Measurements from ENCODE around the gene KDM5A.

Gene KDM5A

DNA sequence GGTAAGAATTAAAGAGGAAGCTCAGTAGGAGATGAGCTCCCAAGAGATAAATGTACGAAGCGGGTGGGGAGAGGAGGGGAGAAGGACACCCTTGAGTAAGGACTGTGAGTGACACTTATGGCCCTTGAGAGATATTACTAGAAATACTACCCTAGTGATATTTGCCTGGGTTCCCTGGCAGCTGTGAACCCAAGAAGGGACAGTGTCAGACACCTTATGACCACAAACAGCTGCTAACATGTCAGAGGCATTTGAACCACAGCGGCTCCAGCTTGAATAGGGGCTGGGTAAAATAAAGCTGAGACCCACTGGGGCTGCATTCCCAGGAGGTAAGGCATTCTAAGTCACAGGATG lies 155.5 kb downstream of the KDM5A start:
- H3K4me3 ChIP-seq (ENCODE audit: low read depth, low read length), result no peak overlapping the region
- no peak for DNase-seq (ENCODE audit: low read depth, low spot score)
- TF ChIP-seq, protein P1, sequence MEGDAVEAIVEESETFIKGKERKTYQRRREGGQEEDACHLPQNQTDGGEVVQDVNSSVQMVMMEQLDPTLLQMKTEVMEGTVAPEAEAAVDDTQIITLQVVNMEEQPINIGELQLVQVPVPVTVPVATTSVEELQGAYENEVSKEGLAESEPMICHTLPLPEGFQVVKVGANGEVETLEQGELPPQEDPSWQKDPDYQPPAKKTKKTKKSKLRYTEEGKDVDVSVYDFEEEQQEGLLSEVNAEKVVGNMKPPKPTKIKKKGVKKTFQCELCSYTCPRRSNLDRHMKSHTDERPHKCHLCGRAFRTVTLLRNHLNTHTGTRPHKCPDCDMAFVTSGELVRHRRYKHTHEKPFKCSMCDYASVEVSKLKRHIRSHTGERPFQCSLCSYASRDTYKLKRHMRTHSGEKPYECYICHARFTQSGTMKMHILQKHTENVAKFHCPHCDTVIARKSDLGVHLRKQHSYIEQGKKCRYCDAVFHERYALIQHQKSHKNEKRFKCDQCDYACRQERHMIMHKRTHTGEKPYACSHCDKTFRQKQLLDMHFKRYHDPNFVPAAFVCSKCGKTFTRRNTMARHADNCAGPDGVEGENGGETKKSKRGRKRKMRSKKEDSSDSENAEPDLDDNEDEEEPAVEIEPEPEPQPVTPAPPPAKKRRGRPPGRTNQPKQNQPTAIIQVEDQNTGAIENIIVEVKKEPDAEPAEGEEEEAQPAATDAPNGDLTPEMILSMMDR (IDR thresholded peaks at IDR 0.05; ENCODE audit: low read depth, low read length), result no peak
- in situ Hi-C loops (cut with HindIII; ENCODE audit: low sequenced_read_pairs), result no loop called here

DNA sequence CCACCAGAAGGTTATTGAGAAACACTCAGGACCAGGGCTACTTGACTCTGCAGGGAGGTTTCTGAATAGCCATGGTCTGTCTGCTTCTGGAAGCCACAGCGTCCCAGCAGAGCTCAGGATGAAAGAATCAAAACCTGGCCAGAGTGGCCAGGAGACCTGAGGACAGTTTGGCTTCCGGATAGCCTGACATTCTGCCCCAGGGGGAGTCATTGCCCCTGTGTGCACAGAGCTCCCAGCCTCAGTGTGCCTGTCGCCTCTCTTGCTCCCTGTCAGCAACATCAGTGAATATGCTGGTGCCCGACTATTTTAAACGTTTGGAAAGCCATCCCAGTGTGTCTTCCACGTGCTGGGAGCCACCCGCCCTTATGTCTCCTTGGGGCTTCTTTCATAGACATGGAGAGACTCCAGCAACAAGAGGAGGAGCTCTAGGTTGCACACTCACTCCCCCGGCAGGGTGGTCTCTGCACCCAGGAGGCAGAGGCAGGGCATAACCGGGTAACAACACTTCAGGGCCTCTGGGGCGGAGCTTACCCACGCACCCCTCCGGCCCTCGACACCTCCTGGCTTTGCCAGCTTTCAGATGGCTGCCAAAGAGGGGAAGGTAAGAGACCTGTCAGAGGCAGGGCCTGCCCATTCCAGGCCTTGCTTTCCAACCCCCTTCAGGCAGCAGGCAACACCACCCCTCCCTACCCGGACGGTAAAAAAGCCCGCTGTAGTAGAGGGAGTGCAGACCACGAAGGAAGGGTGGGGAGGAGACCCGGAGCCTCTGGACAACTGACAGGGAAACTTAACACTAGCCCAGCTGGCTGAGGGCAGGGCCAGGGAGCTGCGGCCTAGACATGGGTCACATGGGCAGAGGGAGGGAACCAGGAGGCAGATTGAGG lies 156.1 kb downstream of the KDM5A start:
- in situ Hi-C loops (cut with HindIII; ENCODE audit: low sequenced_read_pairs), result no loop called here
- no peak overlapping the region for H3K4me3 ChIP-seq (ENCODE audit: low read depth, low read length)
- TF ChIP-seq, protein P1 (IDR thresholded peaks at IDR 0.05; ENCODE audit: low read depth, low read length), result no peak
- no peak for DNase-seq (ENCODE audit: low read depth, low spot score)

GRCh38 chr12:230925-231671 lies 158.0 kb downstream of the KDM5A start:
- in situ Hi-C loops (cut with HindIII; ENCODE audit: low sequenced_read_pairs), result no loop called here
- no peak overlapping the region for H3K4me3 ChIP-seq (ENCODE audit: low read depth, low read length)
- TF ChIP-seq, protein P1 (IDR thresholded peaks at IDR 0.05; ENCODE audit: low read depth, low read length), result no peak
- DNase-seq (ENCODE audit: low read depth, low spot score), result no peak

Data from astrocyte of the spinal cord (primary cell).